Esophagus muscularis mucosa (tissue), 3 donors: ENCODE measurements around the gene CPNE7.

Experiments used
- POLR2A ChIP-seq: fragments of 450-650 bp; IDR thresholded peaks from one replicate; pipeline ENCODE4 v1.6.1; 2017; ENCODE audit warnings: antibody characterized with exemption, moderate library complexity, mild to moderate bottlenecking, low read depth
- POLR2AphosphoS5 ChIP-seq, 2 donors: sonication (generic); formaldehyde crosslinking; IDR thresholded peaks; one replicate each; pipeline ENCODE4 v1.6.1; 2017; ENCODE audit warnings: antibody characterized with exemption in 2 of 2
- TF ChIP-seq, protein P1 (sequence below), 3 experiments: fragments of 200-600 bp in 2 of 3; fragments of 450-650 bp in 1 of 3; sonication (generic) in 2 of 3; IDR thresholded peaks; one replicate each; pipeline ENCODE4 v1.5.1; 2017 to 2019; ENCODE audit warnings: antibody characterized with exemption in 3 of 3, mild to moderate bottlenecking in 2 of 3, moderate library complexity in 1 of 3

DNA sequence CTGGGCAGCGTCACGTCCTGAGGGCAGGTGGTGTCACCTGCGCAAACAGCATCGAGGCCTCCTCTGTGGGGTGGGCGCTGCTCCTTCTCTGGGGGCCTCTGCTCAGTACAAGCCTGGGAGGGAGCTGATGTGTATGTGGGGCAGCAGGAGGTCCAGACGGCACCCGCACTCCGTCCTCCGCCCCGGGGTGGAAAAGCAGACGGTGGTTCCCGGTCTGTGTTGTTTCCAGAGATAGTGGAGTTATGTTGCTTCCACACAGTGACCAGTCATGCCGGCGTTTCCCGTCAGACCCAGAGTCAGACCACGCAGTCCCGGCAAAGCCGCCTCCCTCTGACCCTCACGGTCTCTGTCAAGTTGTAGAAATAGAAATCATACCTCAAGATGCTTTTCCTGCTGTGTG, 28.8 kb upstream of the CPNE7 start:
- TF ChIP-seq POLR2AphosphoS5 (IDR thresholded peaks at IDR 0.05) = no peak
- TF ChIP-seq, protein P1, sequence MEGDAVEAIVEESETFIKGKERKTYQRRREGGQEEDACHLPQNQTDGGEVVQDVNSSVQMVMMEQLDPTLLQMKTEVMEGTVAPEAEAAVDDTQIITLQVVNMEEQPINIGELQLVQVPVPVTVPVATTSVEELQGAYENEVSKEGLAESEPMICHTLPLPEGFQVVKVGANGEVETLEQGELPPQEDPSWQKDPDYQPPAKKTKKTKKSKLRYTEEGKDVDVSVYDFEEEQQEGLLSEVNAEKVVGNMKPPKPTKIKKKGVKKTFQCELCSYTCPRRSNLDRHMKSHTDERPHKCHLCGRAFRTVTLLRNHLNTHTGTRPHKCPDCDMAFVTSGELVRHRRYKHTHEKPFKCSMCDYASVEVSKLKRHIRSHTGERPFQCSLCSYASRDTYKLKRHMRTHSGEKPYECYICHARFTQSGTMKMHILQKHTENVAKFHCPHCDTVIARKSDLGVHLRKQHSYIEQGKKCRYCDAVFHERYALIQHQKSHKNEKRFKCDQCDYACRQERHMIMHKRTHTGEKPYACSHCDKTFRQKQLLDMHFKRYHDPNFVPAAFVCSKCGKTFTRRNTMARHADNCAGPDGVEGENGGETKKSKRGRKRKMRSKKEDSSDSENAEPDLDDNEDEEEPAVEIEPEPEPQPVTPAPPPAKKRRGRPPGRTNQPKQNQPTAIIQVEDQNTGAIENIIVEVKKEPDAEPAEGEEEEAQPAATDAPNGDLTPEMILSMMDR (IDR thresholded peaks at IDR 0.05) = no peak
- no peak for TF ChIP-seq POLR2A
